ENCODE data around the gene DLK2.

DLK2 gene

DNA sequence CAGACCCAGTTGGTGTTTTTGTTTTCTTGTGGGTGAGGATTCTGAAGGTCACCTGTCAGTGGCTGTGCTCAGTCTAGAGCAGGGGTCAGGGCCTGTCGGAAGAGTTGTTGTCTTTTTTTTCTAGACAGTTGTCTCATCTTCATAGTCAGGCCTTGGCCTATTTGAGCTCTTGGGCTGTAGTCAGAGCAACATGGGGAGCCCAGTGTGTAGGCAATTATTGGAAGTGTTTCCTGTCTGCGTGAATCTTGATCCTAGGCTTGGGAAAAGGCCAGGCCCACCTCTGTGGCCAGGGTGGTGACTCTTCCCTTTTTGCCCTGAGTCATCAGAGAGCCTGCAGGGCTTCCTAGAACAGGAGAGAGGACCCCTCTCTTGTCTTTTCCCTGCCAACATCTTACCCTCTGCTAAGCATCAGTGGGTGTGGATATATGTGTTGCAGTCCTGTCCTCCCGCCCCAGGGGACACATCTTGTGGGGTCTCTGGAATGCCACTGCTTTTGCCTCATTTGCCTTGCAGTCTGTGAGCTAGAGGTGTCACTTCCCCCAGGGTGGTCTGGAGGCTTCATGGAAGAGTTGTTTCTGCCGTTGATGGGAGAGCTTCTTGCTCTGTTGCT, 33.4 kb upstream of the DLK2 start:
- TF ChIP-seq CTCF (IDR thresholded peaks at IDR 0.05; ENCODE audit: low read depth, low read length, missing control alignments): no peak
- DNase-seq (ENCODE audit: extremely low read depth, low read depth): no peak
- no peak overlapping the region for H3K4me3 ChIP-seq (replicated peaks; ENCODE audit: low read depth, low read length)

- no peak for TF ChIP-seq CTCF (IDR thresholded peaks at IDR 0.05; ENCODE audit: low read depth, low read length, missing control alignments)
- H3K4me3 ChIP-seq (replicated peaks; ENCODE audit: low read depth, low read length): no peak overlapping the region
- no peak for DNase-seq (ENCODE audit: extremely low read depth, low read depth)
Observed at GRCh38 chr6:43481591-43482236, 26.4 kb upstream of the DLK2 start.

DNA sequence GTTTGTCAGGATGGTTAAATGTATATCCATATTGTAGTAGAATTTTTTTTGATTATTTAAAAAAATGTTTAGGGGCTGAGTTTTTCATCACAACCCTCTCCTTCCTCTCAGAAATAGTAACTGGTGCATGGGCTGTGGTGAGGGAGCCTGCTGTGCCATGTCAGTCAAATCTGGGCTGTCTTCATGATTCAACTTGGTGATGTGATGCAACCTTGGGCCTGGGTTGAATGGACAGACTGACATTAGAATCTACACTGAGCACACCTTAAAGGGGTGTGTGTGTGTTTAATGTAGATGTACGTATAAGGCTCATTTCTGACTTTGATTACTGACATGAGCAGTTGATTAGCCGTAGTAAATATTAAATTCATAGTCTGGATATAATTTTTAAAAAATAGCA, 25.7 kb upstream of the DLK2 start:
- DNase-seq (ENCODE audit: extremely low read depth, low read depth): no peak
- H3K4me3 ChIP-seq (replicated peaks; ENCODE audit: low read depth, low read length): no peak overlapping the region
- TF ChIP-seq CTCF (IDR thresholded peaks at IDR 0.05; ENCODE audit: low read depth, low read length, missing control alignments): no peak

DNA sequence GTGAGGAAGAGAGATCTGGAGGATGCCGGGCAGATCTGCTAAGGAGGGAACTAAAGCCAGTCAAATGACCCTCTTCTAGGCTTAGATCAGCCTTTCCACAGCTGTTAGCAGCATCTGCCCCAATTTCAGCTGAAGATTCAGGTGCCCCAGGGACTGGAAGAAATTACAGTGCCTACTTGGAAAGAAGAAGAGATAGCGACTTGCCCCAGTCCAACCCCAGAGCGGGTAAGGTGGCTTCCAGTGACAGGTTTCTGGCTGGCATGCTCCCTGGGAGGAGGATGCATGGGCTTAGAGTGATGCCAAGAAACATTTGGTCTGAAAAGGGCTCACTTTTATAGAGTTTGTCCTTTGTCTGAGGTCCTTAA, 22.6 kb upstream of the DLK2 start:
- H3K4me3 ChIP-seq (replicated peaks; ENCODE audit: low read depth, low read length): peak overlapping the region; percentile 68
- TF ChIP-seq CTCF (IDR thresholded peaks at IDR 0.05; ENCODE audit: low read depth, low read length, missing control alignments): no peak
- DNase-seq (ENCODE audit: extremely low read depth, low read depth): no peak

GRCh38 chr6:43477235-43478007, 22.1 kb upstream of the DLK2 start, which contains the start of gene TJAP1:
TSS of gene TJAP1 (plus strand) at chr6:43477570. CDS start at chr6:43499002, 21,432 bp downstream.
- no peak for DNase-seq (ENCODE audit: extremely low read depth, low read depth)
- peak within 1 kb of the TSS; percentile 68 for H3K4me3 ChIP-seq (replicated peaks; ENCODE audit: low read depth, low read length)
- TF ChIP-seq CTCF (IDR thresholded peaks at IDR 0.05; ENCODE audit: low read depth, low read length, missing control alignments): no peak

DNA sequence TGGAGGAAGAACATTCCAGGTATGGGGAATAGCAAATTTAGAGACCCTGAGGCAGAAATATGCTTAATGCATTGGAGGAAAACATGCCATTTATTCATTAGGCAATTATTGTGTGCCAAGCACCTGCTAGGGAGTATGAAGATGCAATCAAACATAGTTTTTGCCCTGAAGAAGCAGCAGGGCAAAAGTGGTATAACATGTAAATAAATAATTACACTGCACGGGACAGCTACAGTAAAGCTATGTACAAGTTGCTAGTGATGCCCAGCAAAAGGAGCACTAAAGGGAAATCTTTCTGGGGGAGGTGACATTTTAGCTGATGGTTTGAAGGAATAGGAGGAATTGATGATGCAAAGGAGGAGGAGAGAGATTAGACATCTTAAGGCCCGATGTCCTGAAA, 21.4 kb upstream of the DLK2 start:
- no peak for TF ChIP-seq CTCF (IDR thresholded peaks at IDR 0.05; ENCODE audit: low read depth, low read length, missing control alignments)
- H3K4me3 ChIP-seq (replicated peaks; ENCODE audit: low read depth, low read length): peak overlapping the region; percentile 68

More for the DNA sequence above, 21.4 kb upstream of the DLK2 start:
- no peak for DNase-seq (ENCODE audit: extremely low read depth, low read depth)
